Ramos (cell line): Measurements from ENCODE around the gene RFC3.
"Not testable (repeated sequence)": the region's sequence is repeated elsewhere in the genome, so short reads cannot be mapped to it uniquely, and the experiment has no call there.

ENCODE experiments used
- in situ Hi-C: fragments of 300-500 bp; cut with MboI; formaldehyde crosslinking; loops from one replicate; pipeline ENCODE4 v1.14.3; 2022; ENCODE audit warnings: low sequenced_read_pairs; ENCODE audit not compliant: unreplicated experiment

RFC3 gene

GRCh38 chr13:33806470-33807248, 11.3 kb upstream of the RFC3 start:
- in situ Hi-C loops, result no loop called here

- in situ Hi-C loops, result not testable (repeated sequence)
These were observed 5.1 kb upstream of the RFC3 start for GRCh38 chr13:33812829-33813228.

GRCh38 chr13:33815011-33815550, 2.9 kb upstream of the RFC3 start:
- in situ Hi-C loops, result no loop called here

GRCh38 chr13:33816912-33817311, 1.0 kb upstream of the RFC3 start:
- in situ Hi-C loops, result no loop called here

- in situ Hi-C loops, result no loop called here
These were observed 442 bp upstream of the RFC3 start for GRCh38 chr13:33817513-33817900.

GRCh38 chr13:33825083-33825482, 7.1 kb downstream of the RFC3 start:
- in situ Hi-C loops, result no loop called here

GRCh38 chr13:33827139-33827538, 9.2 kb downstream of the RFC3 start:
- in situ Hi-C loops, result no loop called here

- in situ Hi-C loops, result no loop called here
These were observed 10.6 kb downstream of the RFC3 start for GRCh38 chr13:33828431-33829129.

GRCh38 chr13:33832872-33833271, 14.9 kb downstream of the RFC3 start:
- in situ Hi-C loops, result no loop called here

GRCh38 chr13:33838647-33839046, 20.7 kb downstream of the RFC3 start:
- in situ Hi-C loops, result no loop called here

- in situ Hi-C loops, result no loop called here
These were observed 22.5 kb downstream of the RFC3 start for GRCh38 chr13:33840402-33840801.

GRCh38 chr13:33842207-33842606, 24.3 kb downstream of the RFC3 start:
- in situ Hi-C loops, result no loop called here

GRCh38 chr13:33842986-33843385, 25.0 kb downstream of the RFC3 start:
- in situ Hi-C loops, result no loop called here

- in situ Hi-C loops, result no loop called here
These were observed 27.8 kb downstream of the RFC3 start for GRCh38 chr13:33845572-33846302.

- in situ Hi-C loops, result no loop called here
These were observed 28.5 kb downstream of the RFC3 start for GRCh38 chr13:33846303-33847062.

GRCh38 chr13:33849211-33849610, 31.3 kb downstream of the RFC3 start:
- in situ Hi-C loops, result no loop called here

- in situ Hi-C loops, result no loop called here
These were observed 37.5 kb downstream of the RFC3 start for GRCh38 chr13:33855371-33855895.

- in situ Hi-C loops, result no loop called here
These were observed 41.8 kb downstream of the RFC3 start for GRCh38 chr13:33859691-33860303.

- in situ Hi-C loops, result no loop called here
These were observed 42.6 kb downstream of the RFC3 start for GRCh38 chr13:33860526-33860925.
